Endothelial cell (in vitro differentiated cells): ENCODE measurements around the gene DYNLL2. TPM values are rescaled to one million over a fixed set of nuclear protein-coding genes. Genes with fewer than 3 reads are reported as not detected.
"Not testable (repeated sequence)": the region's sequence is repeated elsewhere in the genome, so short reads cannot be mapped to it uniquely, and the experiment has no call there.

Source experiments
- DNase-seq: peaks from one replicate; pipeline ENCODE4 v3.0.0; 2021; ENCODE audit warnings: low spot score
- H3K27ac Mint-ChIP-seq: one replicate; pipeline ENCODE4 v1.8.0; 2021; ENCODE audit warnings: mixed read lengths, inconsistent platforms; ENCODE audit not compliant: unreplicated experiment
- H3K27me3 Mint-ChIP-seq: one replicate; pipeline ENCODE4 v1.8.0; 2021; ENCODE audit warnings: mild to moderate bottlenecking, moderate library complexity, mixed read lengths, inconsistent platforms; ENCODE audit not compliant: unreplicated experiment
- H3K36me3 Mint-ChIP-seq: one replicate; pipeline ENCODE4 v1.8.0; 2021; ENCODE audit warnings: mild to moderate bottlenecking, low read depth, mixed read lengths, inconsistent platforms; ENCODE audit not compliant: unreplicated experiment
- H3K4me1 Mint-ChIP-seq: one replicate; pipeline ENCODE4 v1.8.0; 2021; ENCODE audit warnings: mild to moderate bottlenecking, mixed read lengths, inconsistent platforms; ENCODE audit not compliant: unreplicated experiment
- H3K4me3 Mint-ChIP-seq: one replicate; pipeline ENCODE4 v1.8.0; 2021; ENCODE audit warnings: mild to moderate bottlenecking, mixed read lengths, inconsistent platforms; ENCODE audit not compliant: unreplicated experiment
- H3K9me3 Mint-ChIP-seq: one replicate; pipeline ENCODE4 v1.8.0; 2021; ENCODE audit warnings: mixed read lengths, inconsistent platforms; ENCODE audit not compliant: unreplicated experiment
- CTCF ChIP-seq: fragments of 200-600 bp; sonication (generic); IDR thresholded peaks from one replicate; pipeline ENCODE4 v1.5.0; 2021; ENCODE audit warnings: antibody characterized with exemption; ENCODE audit not compliant: unreplicated experiment
- total RNA-seq: library from RNA; stranded (reverse); fragmentation: NEBNext Ultra II Directional; extraction: Animal tissue kit (Norgen Biotek cat#: 25700); gene quantifications from one replicate; pipeline ENCODE4 v1.2.1, GENCODE V29; 2021; ENCODE audit not compliant: unreplicated experiment

DYNLL2 gene
- total RNA-seq, 1 donor from 2014 or later = 14.6 TPM

DNA sequence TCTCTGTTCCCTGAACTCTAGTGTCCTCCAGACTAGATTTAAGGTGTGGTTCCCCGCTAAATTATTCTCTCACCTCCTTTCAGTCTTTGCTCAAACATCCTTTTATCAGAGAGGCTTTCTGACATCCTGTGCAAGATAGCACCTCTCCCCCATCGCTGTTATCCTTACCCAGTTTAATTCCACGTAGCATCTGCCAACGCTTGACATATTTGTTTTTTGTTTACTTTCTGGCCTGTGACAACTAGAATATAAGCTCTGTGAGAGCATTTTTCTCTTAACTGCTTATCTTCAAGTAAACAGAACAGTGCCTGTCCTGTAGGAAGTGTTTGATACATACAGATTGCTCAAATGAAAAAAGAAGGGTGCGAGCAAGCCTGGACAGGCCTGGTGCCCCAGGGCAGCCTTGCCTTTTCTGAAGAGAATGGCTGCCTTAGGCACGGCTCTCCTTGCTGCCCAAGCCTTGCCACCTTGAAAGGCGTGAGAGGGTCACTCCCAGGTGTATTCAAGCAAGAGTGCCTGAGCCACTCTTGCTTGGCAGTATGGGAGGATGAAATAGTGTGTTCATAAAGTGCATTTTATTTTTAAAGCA lies 9.7 kb downstream of the DYNLL2 start:
- H3K4me1 Mint-ChIP-seq = no peaks in the 10 kb centered on the region

GRCh38 chr17:58094118-58094517 lies 10.9 kb downstream of the DYNLL2 start:
- no peak for DNase-seq
- Mint-ChIP-seq H3K36me3 (peaks cover 30% of the 10 kb centered on the region), H3K9me3 (no peaks in the 10 kb centered on the region), H3K27me3 (peaks cover 2% of the 10 kb centered on the region), H3K4me1 (no peaks in the 10 kb centered on the region), H3K4me3 (no peak overlapping the region), H3K27ac (no peak overlapping the region)
- TF ChIP-seq CTCF = no peak

More for the DNA sequence above, 9.7 kb downstream of the DYNLL2 start:
- Mint-ChIP-seq H3K4me3 (no peak overlapping the region), H3K27ac (no peak overlapping the region), H3K36me3 (peaks cover 34% of the 10 kb centered on the region), H3K9me3 (no peaks in the 10 kb centered on the region), H3K27me3 (peaks cover 2% of the 10 kb centered on the region)
- DNase-seq = no peak
- no peak for TF ChIP-seq CTCF

GRCh38 chr17:58096892-58097291 lies 13.7 kb downstream of the DYNLL2 start:
- peaks cover 2% of the 10 kb centered on the region for H3K27me3 Mint-ChIP-seq
- no peak for DNase-seq
- no peaks in the 10 kb centered on the region for H3K9me3 Mint-ChIP-seq
- H3K4me3 Mint-ChIP-seq = no peak overlapping the region
- TF ChIP-seq CTCF = peak; percentile 26
- H3K36me3 Mint-ChIP-seq = peaks cover 11% of the 10 kb centered on the region
- H3K4me1 Mint-ChIP-seq = no peaks in the 10 kb centered on the region
- no peak overlapping the region for H3K27ac Mint-ChIP-seq

DNA sequence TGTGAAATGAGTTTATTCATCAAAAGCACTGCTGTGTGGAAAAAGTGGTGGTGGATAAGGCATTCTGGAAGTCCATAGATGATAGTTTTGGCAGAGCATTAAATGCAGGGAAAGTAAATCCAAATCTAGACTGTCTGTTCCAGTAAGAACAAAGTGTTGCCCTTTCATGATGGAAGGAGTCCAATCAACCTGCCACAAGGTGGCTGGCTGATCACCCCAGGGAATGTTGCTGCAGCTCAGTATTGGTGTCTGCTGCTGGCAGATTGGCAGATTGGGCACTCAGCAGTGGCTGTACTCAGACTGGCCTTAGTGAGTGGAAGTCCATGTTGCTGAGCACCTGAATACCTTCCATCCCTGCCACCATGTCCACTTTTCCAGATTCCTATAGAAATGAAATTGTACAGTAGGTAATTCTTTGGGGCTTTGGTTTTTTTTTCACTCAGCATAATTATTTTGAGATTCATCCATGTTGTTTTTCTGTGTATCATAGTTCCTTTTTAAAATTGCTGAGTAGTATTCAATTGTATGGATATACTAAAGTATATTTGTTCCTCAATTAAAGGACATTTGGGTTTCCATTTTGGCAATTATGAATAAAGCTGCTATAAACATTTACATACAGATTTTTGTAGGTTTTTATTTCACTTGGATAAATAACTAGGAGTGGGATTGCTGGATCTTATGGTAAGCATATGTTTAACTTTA lies 14.3 kb downstream of the DYNLL2 start:
- Mint-ChIP-seq H3K27ac (no peak overlapping the region), H3K9me3 (no peaks in the 10 kb centered on the region), H3K4me1 (no peaks in the 10 kb centered on the region), H3K36me3 (peaks cover 7% of the 10 kb centered on the region), H3K27me3 (peaks cover 2% of the 10 kb centered on the region), H3K4me3 (no peak overlapping the region)
- no peak for TF ChIP-seq CTCF
- DNase-seq = no peak

- Mint-ChIP-seq H3K4me3 (no peak overlapping the region), H3K27me3 (no peaks in the 10 kb centered on the region), H3K4me1 (no peaks in the 10 kb centered on the region), H3K36me3 (no peaks in the 10 kb centered on the region), H3K27ac (no peak overlapping the region), H3K9me3 (no peaks in the 10 kb centered on the region)
- no peak for TF ChIP-seq CTCF
- DNase-seq = no peak
Observed at GRCh38 chr17:58100506-58100905, 17.3 kb downstream of the DYNLL2 start.

DNA sequence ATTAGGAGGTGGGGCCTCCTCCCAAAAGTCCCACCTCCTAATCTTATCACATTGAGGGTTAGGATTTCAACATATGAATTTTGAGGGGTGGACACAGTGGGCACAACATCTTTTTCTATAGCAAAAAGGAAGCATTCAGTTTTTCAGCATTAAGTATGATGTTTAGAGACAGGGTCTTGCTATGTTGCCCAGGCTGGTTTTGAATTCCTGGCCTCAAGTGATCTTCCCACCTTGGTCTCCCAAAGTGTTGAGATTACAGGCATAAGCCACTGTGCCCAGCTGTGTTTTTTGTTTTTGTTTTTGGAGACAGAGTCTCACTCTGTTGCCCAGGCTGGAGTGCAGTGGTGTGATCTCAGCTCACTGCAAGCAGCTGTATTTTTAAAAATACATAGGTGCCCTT lies 18.7 kb downstream of the DYNLL2 start:
- H3K27me3 Mint-ChIP-seq, H3K4me1 Mint-ChIP-seq, H3K36me3 Mint-ChIP-seq, H3K9me3 Mint-ChIP-seq, H3K27ac Mint-ChIP-seq, H3K4me3 Mint-ChIP-seq, DNase-seq: not testable (repeated sequence)
